BJ (cell line): ENCODE data around the gene GPHN. TPM values are rescaled to one million over a fixed set of nuclear protein-coding genes. Genes with fewer than 3 reads are reported as not detected.

Experiments used
- CTCF ChIA-PET: fragments of 350-600 bp; formaldehyde crosslinking; extraction: SDS; loops from one replicate; lab custom pipeline; 2021; ENCODE audit warnings: antibody characterized with exemption, inconsistent platforms; lab: Yijun Ruan, JAX
- POLR2A ChIA-PET: fragments of 300-600 bp; sonication (Branson Sonifier 250); formaldehyde crosslinking; extraction: SDS; loops from one replicate; lab custom pipeline; 2021; ENCODE audit warnings: antibody characterized with exemption; lab: Charles Lee
- DNase-seq: peaks from one replicate; pipeline ENCODE4 v3.0.0-alpha.2; 2011; ENCODE audit warnings: low read depth
- H3K27me3 ChIP-seq: 2 replicates; pipeline ENCODE4 v1.6.0; 2011; ENCODE audit warnings: low read length; ENCODE audit not compliant: control insufficient read depth, insufficient read depth
- H3K36me3 ChIP-seq: 2 replicates; pipeline ENCODE4 v1.5.1; 2011; ENCODE audit warnings: low read length; ENCODE audit not compliant: control insufficient read depth, insufficient read depth
- H3K4me3 ChIP-seq: 2 replicates; pipeline ENCODE4 v1.5.1; 2011; ENCODE audit warnings: low read depth, mild to moderate bottlenecking, control low read depth, low read length
- CTCF ChIP-seq: IDR thresholded peaks from 2 replicates; pipeline ENCODE4 v1.5.1; 2011; ENCODE audit warnings: low read depth, mild to moderate bottlenecking, control low read depth, inconsistent platforms, low read length, moderate library complexity; ENCODE audit not compliant: insufficient read depth
- polyA plus RNA-seq: library from polyadenylated mRNA; depleted of rRNA; stranded (reverse); fragments of >200 nt; gene quantifications from 2 replicates; pipeline ENCODE4 v1.2.3, GENCODE V29; 2011

The GPHN gene
- polyA plus RNA-seq, 1 experiment = 7.7 TPM

DNA sequence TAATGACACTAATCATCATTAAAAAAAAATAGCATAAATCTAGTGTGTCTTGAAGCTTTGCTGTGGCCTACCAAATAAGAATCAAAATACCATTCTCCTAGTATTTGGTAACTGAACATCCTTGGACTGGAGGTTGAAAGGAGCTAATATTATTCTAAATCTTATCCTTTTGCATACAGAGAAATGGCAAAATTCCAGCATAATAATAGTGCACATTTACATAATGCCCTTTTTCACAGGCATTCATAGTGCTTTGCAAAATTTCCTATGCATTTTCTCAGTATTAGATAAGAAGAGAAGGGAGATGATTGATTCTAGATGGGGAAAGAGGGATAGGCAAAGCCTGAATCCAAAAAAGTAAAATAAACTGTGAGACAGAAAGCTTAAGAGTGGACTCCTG is 35.7 kb upstream of the GPHN start:
- H3K27me3 ChIP-seq = no peaks in the 10 kb centered on the region
- POLR2A ChIA-PET = no interaction called here
- no peaks in the 10 kb centered on the region for H3K36me3 ChIP-seq
- DNase-seq = no peak
- H3K4me3 ChIP-seq = no peak overlapping the region
- TF ChIP-seq CTCF = no peak
- CTCF ChIA-PET = interaction anchor here (0.6 kb wide), 1 partner anchor 939 kb away, joined by 4 read pairs; no protein-coding TSS in a partner anchor

- POLR2A ChIA-PET = interaction anchor here (0.7 kb wide), 1 partner anchor 812 kb away, joined by 3 read pairs; no protein-coding TSS in a partner anchor
- no peak for DNase-seq
- no peak for TF ChIP-seq CTCF
- no peaks in the 10 kb centered on the region for H3K36me3 ChIP-seq
- H3K27me3 ChIP-seq = no peaks in the 10 kb centered on the region
- CTCF ChIA-PET = no interaction called here
- no peak overlapping the region for H3K4me3 ChIP-seq
Observed at GRCh38 chr14:66473223-66473622, 34.7 kb upstream of the GPHN start.

DNA sequence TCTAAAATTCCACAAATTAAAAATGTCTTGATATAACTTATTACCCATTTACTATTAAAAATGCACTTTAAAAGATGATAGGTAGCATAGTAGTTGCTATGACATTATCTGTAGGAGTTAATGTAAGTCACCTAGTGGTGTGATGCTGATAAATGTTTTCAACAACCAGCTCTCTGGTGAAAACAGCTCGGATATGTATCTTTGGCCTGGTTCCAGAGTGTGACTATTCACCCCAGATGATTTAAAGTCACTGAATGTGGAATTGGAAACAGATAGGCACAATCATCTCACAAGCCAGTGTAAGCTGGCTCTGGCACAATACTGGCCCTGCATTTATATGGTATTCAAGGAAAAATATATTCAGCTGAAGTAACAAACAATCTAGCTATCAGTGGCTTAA is 31.0 kb upstream of the GPHN start:
- Histone ChIP-seq H3K27me3 (no peaks in the 10 kb centered on the region), H3K4me3 (no peak overlapping the region), H3K36me3 (no peaks in the 10 kb centered on the region)
- ChIA-PET POLR2A (no interaction called here), CTCF (no interaction called here)
- no peak for TF ChIP-seq CTCF
- no peak for DNase-seq

DNA sequence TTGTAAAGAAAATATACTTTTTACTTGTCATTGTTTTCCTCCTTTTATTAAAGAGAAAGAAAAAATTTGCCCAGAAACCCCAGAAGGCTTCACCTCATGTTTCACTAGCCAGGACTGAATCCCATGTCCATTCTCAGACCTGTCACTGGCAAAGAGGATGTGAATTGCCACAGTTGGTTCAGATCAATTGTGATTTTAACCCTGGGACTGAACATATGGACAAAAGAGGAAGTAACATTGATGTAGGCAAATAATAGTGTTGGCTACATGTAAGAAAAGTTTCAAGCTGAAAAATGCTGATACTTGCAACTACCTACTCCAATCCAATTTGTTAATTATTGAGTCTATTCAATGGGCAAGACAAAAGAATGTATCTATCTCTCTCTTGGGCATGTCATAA is 30.4 kb upstream of the GPHN start:
- CTCF ChIA-PET = no interaction called here
- Histone ChIP-seq H3K36me3 (no peaks in the 10 kb centered on the region), H3K4me3 (no peak overlapping the region), H3K27me3 (no peaks in the 10 kb centered on the region)
- no peak for DNase-seq
- no peak for TF ChIP-seq CTCF
- POLR2A ChIA-PET = no interaction called here

DNA sequence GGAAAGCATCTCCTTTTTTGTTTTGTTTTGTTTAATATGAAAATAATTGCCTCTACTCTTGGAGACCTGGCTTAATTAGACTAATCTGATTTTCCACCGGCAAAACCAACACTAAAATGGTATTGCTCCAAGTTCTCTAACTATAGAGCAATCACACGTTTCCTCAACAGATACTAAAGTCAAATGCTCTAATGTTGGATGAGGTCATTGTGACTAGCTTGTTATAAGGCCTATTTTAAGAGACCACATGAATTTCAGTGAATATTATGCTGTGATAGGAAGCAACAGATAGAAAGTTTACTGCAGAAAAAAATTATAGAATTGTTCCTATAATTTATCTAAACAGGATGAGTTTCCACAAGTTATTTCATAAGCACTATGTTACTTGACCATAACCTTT is 25.1 kb upstream of the GPHN start:
- no peak for DNase-seq
- H3K27me3 ChIP-seq = no peaks in the 10 kb centered on the region
- no peak overlapping the region for H3K4me3 ChIP-seq
- H3K36me3 ChIP-seq = no peaks in the 10 kb centered on the region
- TF ChIP-seq CTCF = no peak
- CTCF ChIA-PET = interaction anchor here (1.1 kb wide), 1 partner anchor 16 kb away, joined by 3 read pairs; no protein-coding TSS in a partner anchor
- POLR2A ChIA-PET = no interaction called here
